C4-2B (cell line): ENCODE measurements around the gene GUSB.
"Not testable (repeated sequence)": the region's sequence is repeated elsewhere in the genome, so short reads cannot be mapped to it uniquely, and the experiment has no call there.

ENCODE experiments used
- ZFX ChIP-seq: fragments of 450-650 bp; IDR thresholded peaks from 2 replicates; pipeline ENCODE4 v1.6.1; 2017
- TF ChIP-seq, protein P1 (sequence below): fragments of 450-650 bp; conservative IDR thresholded peaks from 2 replicates; pipeline ENCODE4 v1.5.1; 2017; ENCODE audit warnings: mild to moderate bottlenecking

DNA sequence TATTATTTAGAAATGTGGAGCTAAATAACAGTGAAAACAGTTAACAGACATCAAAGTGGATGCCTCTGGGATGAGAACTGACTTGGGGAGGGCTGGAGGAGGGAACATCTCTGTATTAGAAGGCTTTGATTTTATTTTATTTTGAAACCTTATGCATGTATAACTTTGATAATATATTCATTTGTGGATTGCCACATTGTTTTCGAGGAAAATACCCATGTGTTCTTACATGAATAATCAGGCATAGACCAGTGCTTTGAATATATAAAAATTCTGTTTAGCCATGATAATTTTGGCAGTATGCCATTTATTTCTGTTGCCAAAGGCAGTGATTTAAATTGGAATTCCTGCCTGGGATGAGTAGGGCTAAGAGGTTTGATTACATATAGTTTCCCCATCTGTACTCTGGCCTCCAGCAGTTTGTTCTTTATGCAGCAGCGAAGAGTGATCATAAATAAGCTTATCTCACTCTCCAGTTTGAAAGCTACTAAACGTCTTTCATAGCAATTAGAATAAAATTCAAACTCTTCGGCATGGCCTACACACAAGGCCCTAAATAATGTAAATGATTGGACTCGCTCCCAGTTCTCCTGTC lies 18.9 kb upstream of the GUSB start:
- TF ChIP-seq, protein P1, sequence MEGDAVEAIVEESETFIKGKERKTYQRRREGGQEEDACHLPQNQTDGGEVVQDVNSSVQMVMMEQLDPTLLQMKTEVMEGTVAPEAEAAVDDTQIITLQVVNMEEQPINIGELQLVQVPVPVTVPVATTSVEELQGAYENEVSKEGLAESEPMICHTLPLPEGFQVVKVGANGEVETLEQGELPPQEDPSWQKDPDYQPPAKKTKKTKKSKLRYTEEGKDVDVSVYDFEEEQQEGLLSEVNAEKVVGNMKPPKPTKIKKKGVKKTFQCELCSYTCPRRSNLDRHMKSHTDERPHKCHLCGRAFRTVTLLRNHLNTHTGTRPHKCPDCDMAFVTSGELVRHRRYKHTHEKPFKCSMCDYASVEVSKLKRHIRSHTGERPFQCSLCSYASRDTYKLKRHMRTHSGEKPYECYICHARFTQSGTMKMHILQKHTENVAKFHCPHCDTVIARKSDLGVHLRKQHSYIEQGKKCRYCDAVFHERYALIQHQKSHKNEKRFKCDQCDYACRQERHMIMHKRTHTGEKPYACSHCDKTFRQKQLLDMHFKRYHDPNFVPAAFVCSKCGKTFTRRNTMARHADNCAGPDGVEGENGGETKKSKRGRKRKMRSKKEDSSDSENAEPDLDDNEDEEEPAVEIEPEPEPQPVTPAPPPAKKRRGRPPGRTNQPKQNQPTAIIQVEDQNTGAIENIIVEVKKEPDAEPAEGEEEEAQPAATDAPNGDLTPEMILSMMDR = not testable (repeated sequence)
- TF ChIP-seq ZFX = not testable (repeated sequence)
